Caco-2 (cell line): ENCODE data around the gene RHEBL1. TPM values are rescaled to one million over a fixed set of nuclear protein-coding genes. Genes with fewer than 3 reads are reported as not detected.

Experiments
- BruUV-seq: library from RNA; stranded (reverse); fragments of 400-500 nt; replicated peaks from 2 replicates; lab custom pipeline; 2021; lab: Mats Ljungman, UMichigan
- CTCF ChIA-PET: fragments of 300-600 bp; sonication (Branson Sonifier 250); formaldehyde crosslinking; loops from one replicate; lab custom pipeline; 2022; ENCODE audit warnings: antibody characterized with exemption; lab: Charles Lee
- POLR2A ChIA-PET: fragments of 300-600 bp; sonication (Branson Sonifier 250); formaldehyde crosslinking; loops from one replicate; lab custom pipeline; 2022; ENCODE audit warnings: antibody characterized with exemption; lab: Charles Lee
- DNase-seq, 2 experiments: peaks; one replicate each; pipeline versions ENCODE4 v3.0.0 to v3.0.0-alpha.2; 2020 to 2022
- H3K27me3 ChIP-seq: replicated peaks from 2 replicates; pipeline ENCODE4 v1.6.0; 2011; ENCODE audit warnings: low read length; ENCODE audit not compliant: control insufficient read depth, insufficient read depth
- H3K36me3 ChIP-seq: 2 replicates; pipeline ENCODE4 v1.5.1; 2011; ENCODE audit warnings: low read length; ENCODE audit not compliant: control insufficient read depth, insufficient read depth
- H3K4me1 ChIP-seq: fragments of 250-450 bp; sonication (Bioruptor Pico); 2 replicates; pipeline ENCODE4 v1.5.1; 2020; ENCODE audit warnings: mild to moderate bottlenecking
- H3K4me3 ChIP-seq: 2 replicates; pipeline ENCODE4 v1.5.1; 2011; ENCODE audit warnings: low read depth, mild to moderate bottlenecking, control low read depth, low read length
- H3K9me3 ChIP-seq: fragments of 250-450 bp; sonication (Bioruptor Pico); 2 replicates; pipeline ENCODE4 v1.5.1; 2020; ENCODE audit warnings: mild to moderate bottlenecking, moderate library complexity
- H3K27ac Mint-ChIP-seq: one replicate; pipeline ENCODE4 v1.8.0; 2022; ENCODE audit warnings: mixed read lengths; ENCODE audit not compliant: unreplicated experiment
- H3K27me3 Mint-ChIP-seq: one replicate; pipeline ENCODE4 v1.8.0; 2022; ENCODE audit warnings: mixed read lengths; ENCODE audit not compliant: insufficient read depth, unreplicated experiment
- H3K36me3 Mint-ChIP-seq: one replicate; pipeline ENCODE4 v1.8.0; 2022; ENCODE audit warnings: mild to moderate bottlenecking, mixed read lengths; ENCODE audit not compliant: insufficient read depth, unreplicated experiment
- H3K4me1 Mint-ChIP-seq: one replicate; pipeline ENCODE4 v1.8.0; 2022; ENCODE audit warnings: low read depth, mixed read lengths; ENCODE audit not compliant: unreplicated experiment
- H3K4me3 Mint-ChIP-seq: one replicate; pipeline ENCODE4 v1.8.0; 2022; ENCODE audit warnings: mild to moderate bottlenecking, moderate library complexity, mixed read lengths; ENCODE audit not compliant: unreplicated experiment
- H3K9me3 Mint-ChIP-seq: one replicate; pipeline ENCODE4 v1.8.0; 2022; ENCODE audit warnings: mixed read lengths; ENCODE audit not compliant: unreplicated experiment
- CTCF ChIP-seq, 2 experiments: fragments of 200-600 bp in 1 of 2; IDR thresholded peaks; 1 replicate in 1 of 2; 2 replicates in 1 of 2; pipeline versions ENCODE4 v1.5.1 to v1.8.0; 2011 to 2022; ENCODE audit warnings: antibody characterized with exemption in 1 of 2, control low read depth in 1 of 2, inconsistent platforms in 1 of 2, low read depth in 1 of 2, low read length in 1 of 2, mild to moderate bottlenecking in 1 of 2, moderate library complexity in 1 of 2; ENCODE audit not compliant: insufficient read depth in 1 of 2, severe bottlenecking in 1 of 2, unreplicated experiment in 1 of 2
- intact Hi-C: fragments of 100-400 bp; cut with micrococcal nuclease; formaldehyde crosslinking; loops from one replicate; pipeline ENCODE4 v1.10.0; 2022; ENCODE audit not compliant: unreplicated experiment
- total RNA-seq: library from RNA; stranded (reverse); gene quantifications from 2 replicates; pipeline ENCODE4 v1.2.3, GENCODE V29; 2022

The RHEBL1 gene
- total RNA-seq, 1 experiment from 2014 or later = 2.5 TPM

GRCh38 chr12:49039421-49040363, 30.1 kb downstream of the RHEBL1 start:
- ChIA-PET CTCF (interaction anchor here (0.6 to 1.1 kb wide), 3 partner anchors 20 to 120 kb away, joined by 4 to 7 read pairs (median 6); no protein-coding TSS in a partner anchor), POLR2A (interaction anchor here (0.6 kb wide), 1 partner anchor 174 kb away, joined by 4 read pairs; no protein-coding TSS in a partner anchor)
- H3K27me3 Mint-ChIP-seq = no peaks in the 10 kb centered on the region
- no peaks in the 10 kb centered on the region for H3K9me3 Mint-ChIP-seq
- no peaks in the 10 kb centered on the region for H3K9me3 ChIP-seq
- intact Hi-C loops = no loop called here
- no peaks in the 10 kb centered on the region for H3K4me1 Mint-ChIP-seq
- TF ChIP-seq CTCF (IDR thresholded peaks at IDR 0.05; ENCODE audit: insufficient read depth in 1 of 2, low read depth in 1 of 2, low read length in 1 of 2, severe bottlenecking in 1 of 2, unreplicated experiment in 1 of 2) = no peak
- no TSS peak for BruUV-seq
- no peak overlapping the region for H3K4me3 Mint-ChIP-seq
- no peak overlapping the region for H3K27ac Mint-ChIP-seq
- no peak overlapping the region for H3K4me3 ChIP-seq
- H3K36me3 ChIP-seq = peaks cover 11% of the 10 kb centered on the region
- H3K36me3 Mint-ChIP-seq = peaks cover 92% of the 10 kb centered on the region
- DNase-seq = no peak
- H3K4me1 ChIP-seq = no peaks in the 10 kb centered on the region
- no peaks in the 10 kb centered on the region for H3K27me3 ChIP-seq

- POLR2A ChIA-PET = interaction anchor here (0.6 kb wide), 1 partner anchor 93 kb away, joined by 4 read pairs; the partner anchor contains the start of gene TUBA1B
Measured at GRCh38 chr12:49038291-49038955, 31.4 kb downstream of the RHEBL1 start.

More at GRCh38 chr12:49038291-49038955, 31.4 kb downstream of the RHEBL1 start:
- H3K36me3 ChIP-seq = peaks cover 6% of the 10 kb centered on the region
- CTCF ChIA-PET = interaction anchor here (1.1 kb wide), 1 partner anchor 26 kb away, joined by 4 read pairs; no protein-coding TSS in a partner anchor
- Mint-ChIP-seq H3K27me3 (no peaks in the 10 kb centered on the region), H3K4me1 (no peaks in the 10 kb centered on the region), H3K36me3 (peaks cover 92% of the 10 kb centered on the region), H3K4me3 (no peak overlapping the region), H3K27ac (no peak overlapping the region), H3K9me3 (no peaks in the 10 kb centered on the region)
- BruUV-seq = no TSS peak
- intact Hi-C loops = no loop called here
- no peaks in the 10 kb centered on the region for H3K9me3 ChIP-seq
- TF ChIP-seq CTCF (IDR thresholded peaks at IDR 0.05; ENCODE audit: insufficient read depth in 1 of 2, low read depth in 1 of 2, low read length in 1 of 2, severe bottlenecking in 1 of 2, unreplicated experiment in 1 of 2) = no peak
- no peaks in the 10 kb centered on the region for H3K4me1 ChIP-seq
- H3K27me3 ChIP-seq = no peaks in the 10 kb centered on the region
- no peak overlapping the region for H3K4me3 ChIP-seq
- DNase-seq = no peak
